GM19351 (cell line): ENCODE results near the gene TDRKH.
"Not testable (repeated sequence)": the region's sequence is repeated elsewhere in the genome, so short reads cannot be mapped to it uniquely, and the experiment has no call there.

Experiments
- ATAC-seq: cut with Tn5 transposase; IDR thresholded peaks from one replicate; pipeline ENCODE4 v1.9.1; 2021; ENCODE audit warnings: mild to moderate bottlenecking, moderate library complexity; ENCODE audit not compliant: unreplicated experiment

TDRKH gene

DNA sequence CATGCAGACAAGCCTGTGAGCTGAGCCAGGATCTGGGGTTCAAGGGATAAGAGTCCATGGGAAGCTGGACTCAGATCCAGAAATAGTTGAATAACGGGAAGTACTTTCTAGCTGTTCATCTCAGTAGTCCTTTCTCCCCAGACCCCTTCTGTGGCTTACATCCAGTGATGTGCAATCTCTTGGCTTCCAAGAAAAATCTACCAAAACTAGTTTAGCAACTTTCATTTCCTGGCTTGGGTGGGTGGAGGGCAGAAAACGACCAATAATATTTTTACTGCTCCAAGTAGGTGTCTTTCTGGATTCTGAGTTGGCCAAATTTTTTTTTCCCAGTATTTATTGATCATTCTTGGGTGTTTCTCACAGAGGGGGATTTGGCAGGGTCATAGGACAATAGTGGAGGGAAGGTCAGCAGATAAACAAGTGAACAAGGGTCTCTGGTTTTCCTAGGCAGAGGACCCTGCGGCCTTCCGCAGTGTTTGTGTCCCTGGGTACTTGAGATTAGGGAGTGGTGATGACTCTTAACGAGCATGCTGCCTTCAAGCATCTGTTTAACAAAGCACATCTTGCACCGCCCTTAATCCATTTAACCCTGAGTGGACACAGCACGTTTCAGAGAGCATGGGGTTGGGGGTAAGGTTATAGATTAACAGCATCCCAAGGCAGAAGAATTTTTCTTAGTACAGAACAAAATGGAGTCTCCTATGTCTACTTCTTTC is 21.8 kb downstream of the TDRKH start:
- not testable (repeated sequence) for ATAC-seq

GRCh38 chr1:151763990-151764389 is 26.3 kb downstream of the TDRKH start:
- no peak for ATAC-seq

DNA sequence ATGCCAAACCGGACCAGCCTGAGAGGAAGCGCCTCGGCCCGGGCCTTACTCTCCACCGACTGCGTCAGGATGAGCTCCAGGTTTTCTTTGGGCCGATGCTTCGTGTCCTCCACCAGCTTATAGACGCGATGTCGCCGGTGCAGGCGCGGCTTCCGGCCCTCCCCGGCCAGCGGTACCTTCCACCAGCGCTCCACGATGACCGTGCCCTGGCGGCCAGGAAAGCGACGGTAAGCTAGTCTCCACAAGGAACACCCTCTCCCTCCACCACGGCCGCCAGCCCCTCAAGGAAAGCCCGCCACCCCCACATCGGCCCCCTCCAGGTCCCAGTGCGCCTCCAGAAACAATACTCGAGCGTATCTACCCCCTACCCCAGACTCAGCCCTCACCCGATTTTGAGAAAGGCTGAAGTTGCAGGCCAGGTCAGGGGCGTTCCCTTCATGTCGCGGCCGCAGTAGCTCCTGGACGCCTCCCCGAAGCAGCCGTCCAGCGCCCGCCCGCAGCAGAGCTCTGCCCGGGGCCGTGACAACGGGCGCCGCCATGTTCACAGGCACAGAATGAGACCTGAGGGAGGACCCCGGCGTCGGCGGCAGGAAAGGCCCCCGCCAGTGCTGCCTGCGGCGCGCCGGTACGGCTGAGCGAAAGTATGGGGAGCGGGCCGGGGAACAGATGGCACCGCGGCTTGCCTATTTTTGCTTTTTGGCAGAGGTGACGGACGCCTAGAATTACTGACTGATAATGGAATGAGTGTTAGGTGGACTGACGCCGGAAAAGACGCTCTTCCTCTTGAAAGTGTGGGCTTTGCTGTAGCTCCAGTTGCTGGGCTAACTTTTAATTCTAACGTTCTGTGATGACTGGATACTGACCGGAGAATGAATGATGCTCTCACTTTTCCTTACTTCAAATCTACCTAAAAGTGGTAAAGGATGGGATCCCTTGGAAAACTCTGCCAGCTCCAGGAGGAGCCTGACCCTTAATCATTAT is 27.1 kb downstream of the TDRKH start, which contains the start of gene MRPL9:
Gene MRPL9 (minus strand): TSS at position 556 of the 981 bp plus-strand sequence. CDS start 17 bp downstream, at position 539.
- ATAC-seq: peak; percentile 96

DNA sequence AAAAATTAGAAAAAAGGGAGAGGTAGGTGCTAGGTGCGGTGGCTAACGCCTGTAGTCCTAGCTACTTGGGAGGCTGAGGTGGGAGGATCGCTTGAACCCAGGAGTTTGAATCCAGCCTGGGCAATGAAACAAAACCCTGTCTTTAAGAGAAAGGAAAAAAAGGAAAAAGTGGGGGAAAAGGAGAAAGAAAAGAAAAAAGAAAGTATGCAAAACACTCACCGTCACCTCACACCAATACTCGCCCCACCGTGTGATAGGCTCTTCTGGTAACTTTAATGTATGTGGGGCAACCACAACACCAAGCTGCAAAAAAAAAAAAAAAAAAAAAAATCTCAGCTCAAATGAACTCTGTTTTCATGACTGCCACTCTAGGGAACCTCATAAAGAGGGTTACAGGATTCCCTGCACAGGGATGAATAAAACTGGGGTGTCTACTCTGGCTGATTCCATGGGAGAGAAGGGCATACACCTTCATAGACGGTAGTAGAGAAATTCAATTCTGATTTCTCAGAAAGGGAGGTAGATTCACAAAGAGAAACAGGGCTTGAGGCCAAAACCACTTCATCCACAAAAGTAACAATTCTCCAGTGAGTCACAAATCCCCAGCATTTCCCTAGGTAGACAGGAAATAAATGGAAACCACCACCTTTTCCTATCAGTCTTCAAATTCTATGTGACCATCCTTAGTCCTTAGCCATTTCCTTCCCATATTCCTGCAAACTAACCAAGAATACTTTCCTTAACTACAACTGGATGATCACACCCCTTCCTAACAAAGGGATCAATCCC is 29.5 kb downstream of the TDRKH start:
- ATAC-seq: no peak

DNA sequence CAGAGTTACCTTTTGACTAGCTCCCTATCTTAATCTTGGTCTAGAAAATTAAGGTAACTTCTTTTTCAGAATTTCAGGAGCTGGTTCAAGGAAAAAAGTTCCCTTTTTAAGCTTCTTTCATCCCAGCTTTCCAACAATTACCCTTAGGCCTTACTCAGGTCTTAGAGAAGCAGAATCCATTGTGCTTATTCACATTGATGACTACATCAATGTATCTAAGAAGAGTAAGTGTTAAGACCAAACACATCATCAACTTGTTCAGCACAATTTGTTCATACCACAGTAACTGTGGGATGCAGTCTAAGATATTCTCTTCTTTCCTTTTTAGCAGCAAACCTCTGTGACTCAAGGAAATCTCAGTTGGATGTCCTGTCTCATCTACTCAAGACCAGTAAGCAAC is 31.1 kb downstream of the TDRKH start:
- no peak for ATAC-seq

DNA sequence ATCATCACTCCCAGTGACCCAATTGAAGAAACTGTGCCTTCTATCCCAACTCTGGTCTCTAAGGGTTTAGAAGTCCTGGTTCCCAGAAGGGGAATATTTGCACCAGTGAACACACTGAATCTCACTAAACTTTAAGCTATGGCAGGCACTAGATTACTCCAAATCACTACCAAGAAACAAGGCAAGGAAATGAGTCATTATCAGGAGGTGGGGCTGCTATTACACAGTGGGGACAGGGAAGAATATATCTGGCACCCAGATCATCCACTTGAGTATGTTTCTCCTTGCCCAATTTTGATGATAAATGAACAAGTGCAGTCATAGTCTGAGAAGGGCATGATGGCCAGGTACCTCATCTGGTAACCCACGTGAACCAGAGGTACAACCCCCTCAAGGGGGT is 34.0 kb downstream of the TDRKH start:
- no peak for ATAC-seq

- ATAC-seq: no peak
These were observed 48.8 kb downstream of the TDRKH start for GRCh38 chr1:151741516-151741915.

DNA sequence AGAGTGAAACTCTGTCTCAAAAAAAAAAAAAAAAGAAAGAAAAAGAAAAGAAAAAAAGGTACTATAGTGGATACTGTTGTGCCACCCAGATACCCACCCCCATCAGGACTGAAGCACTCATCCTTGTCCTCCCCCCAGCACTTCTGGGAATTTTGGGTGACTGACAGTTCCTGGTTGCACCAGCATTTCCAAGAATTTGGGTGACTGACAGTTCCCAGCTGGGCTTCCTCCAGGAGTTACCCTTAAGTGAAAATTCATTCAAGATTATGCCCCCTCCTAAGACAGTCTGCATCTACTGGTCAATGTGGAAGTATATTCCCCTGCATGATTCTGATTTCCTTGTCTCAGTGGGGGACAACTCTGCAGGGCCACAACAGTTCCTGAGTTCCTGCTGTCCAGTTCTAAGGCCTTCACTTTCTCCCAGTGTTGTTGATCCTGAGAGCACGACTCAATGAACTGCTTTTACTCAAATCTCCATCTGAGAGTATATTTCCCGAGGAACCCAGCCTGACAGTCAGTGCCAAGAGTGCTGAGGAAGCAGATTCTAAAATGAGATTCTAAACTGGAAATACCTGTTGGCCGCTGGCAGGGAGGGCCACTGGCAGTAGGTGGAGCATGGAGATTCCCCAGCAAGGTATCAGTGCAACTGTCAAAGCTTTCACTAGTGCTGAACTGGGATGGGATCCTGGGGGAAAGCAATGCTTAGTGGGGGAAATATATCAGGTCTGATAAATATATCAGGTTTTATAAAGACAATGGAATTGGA is 50.5 kb downstream of the TDRKH start:
- no peak for ATAC-seq

DNA sequence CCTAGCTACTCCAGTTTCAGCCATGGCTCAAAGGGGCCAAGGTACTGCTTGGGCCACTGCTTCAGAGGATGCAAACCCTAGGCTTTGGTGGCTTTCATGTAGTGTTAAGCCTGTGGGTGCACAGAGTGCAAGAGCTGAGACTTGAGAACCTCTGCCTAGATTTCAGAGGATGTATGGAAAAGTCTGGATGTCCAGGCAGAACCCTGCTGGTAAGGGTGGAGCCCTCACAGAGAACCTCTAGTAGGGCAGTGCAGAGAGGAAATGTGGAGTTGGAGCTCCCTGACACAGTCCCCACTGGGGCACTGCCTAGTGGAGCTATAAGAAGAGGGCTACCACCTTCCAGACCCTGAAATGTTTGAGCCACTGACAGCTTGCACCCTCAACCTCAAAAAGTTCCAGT is 52.8 kb downstream of the TDRKH start:
- no peak for ATAC-seq

DNA sequence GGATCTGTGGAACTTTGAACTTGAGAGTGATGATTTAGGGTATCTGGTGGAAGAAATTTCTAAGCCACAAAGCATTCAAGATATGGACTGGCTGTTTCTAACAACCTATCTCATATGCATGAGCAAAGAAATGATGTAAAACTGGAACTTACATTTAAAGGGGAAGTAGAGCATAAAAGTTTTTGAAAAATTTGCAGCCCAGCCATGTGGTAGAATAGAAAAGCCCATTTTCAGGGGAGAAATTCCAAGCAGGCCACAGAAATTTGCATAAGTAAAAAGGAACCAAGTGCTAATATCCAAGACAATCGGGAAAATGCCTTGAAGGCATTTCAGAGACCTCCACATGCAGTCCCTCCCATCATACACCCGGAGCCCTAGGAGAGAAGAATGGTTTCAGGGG is 53.3 kb downstream of the TDRKH start:
- ATAC-seq: no peak

DNA sequence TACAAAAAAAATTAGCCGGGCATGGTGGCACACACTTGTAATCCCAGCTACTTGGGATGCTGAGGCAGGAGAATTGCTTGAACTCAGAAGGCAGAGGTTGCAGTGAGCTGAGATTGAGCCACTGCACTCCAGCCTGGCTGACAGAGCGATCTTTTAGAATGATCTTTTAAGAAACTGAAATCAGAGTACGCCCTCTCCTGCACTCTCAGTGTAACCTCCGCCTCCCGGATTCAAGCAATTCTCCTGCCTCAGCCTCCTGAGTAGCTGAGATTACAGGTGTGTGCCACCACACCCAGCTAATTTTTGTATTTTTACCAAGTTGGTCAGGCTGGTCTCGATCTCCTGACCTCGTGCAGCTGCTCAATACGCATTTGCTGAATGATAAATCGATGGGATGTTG is 56.3 kb downstream of the TDRKH start:
- ATAC-seq: not testable (repeated sequence)

DNA sequence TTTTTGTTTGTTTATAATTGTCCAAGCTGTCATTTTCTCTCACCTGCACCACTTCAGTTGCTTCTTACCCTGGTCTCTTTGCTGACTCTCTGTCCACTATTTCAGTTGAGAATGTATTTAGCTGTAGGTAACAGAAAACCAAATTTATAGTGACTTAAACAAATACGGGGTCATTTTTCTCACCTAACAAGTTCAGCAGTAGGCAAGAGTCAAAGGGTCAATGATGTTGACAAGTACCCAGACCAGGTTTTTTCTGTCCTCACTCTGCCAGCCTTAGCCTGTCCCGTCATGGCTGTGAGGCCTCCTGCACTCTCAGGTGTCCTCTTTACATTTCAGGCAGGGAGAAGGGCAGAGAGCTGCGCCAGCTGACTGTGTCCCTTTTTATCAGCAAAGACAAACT is 57.2 kb downstream of the TDRKH start:
- no peak for ATAC-seq

DNA sequence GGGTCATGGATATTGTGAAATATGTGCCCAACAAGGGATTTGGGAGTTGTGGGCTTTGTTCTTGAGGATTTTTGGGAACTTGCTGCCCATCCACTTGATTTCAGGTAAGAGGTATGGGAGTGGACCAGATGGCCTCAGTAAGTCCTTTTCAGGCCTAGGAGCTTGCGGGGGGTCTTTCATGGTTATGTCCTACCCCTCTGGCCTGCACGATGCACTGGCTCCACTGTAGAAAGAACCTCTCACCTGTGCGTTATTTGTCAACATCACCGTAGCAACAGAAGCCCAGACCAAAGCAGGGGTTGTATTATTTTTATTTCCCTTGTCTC is 60.4 kb downstream of the TDRKH start:
- ATAC-seq: no peak

GRCh38 chr1:151729157-151729965 is 60.9 kb downstream of the TDRKH start:
- ATAC-seq: no peak

- ATAC-seq: no peak
These were observed 61.9 kb downstream of the TDRKH start for GRCh38 chr1:151728151-151729054.

DNA sequence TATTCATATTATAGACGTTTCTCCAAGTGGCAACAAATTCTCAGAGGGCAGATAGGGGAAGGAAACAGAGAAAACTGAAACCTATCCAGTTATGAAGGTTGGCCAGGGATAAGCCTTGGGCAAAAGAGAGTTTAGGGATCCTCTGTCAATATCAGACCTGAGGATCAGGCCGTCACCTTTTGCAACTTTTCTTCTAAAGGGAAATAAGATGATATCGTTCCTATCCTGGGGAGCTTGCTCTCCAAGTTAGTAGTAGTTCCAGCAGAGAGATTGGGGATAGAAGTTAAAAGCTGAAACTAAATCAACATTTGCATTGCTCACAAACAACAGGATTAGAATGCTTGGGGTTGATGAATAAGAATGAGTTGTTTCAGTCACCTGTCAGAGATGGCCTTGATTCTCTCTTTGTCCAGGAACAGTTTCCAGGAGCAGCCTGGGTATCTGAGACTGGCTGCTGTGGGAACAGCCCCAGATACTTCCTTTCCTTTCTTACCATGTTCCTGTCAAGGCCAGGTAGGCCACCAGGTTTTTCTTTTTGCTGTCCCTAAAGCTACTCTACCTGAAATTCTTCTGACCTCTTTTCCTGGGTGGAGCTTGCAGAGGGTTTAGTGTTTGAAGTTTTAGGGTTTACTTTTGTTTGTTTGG is 66.5 kb downstream of the TDRKH start:
- ATAC-seq: no peak
